SU-DHL-6 (cell line): Measurements from ENCODE around the gene CRTC2.

Source experiments
- CTCF ChIP-seq: fragments of 200-600 bp; sonication (generic); IDR thresholded peaks from one replicate; pipeline ENCODE4 v1.5.1; 2017; ENCODE audit warnings: antibody characterized with exemption, mild to moderate bottlenecking, low read length, moderate library complexity; ENCODE audit not compliant: insufficient read depth, poor library complexity, severe bottlenecking
- EZH2phosphoT487 ChIP-seq: fragments of 200-600 bp; sonication (generic), shearing (Covaris generic); conservative IDR thresholded peaks from 2 replicates; pipeline ENCODE4 v1.6.1; 2018; ENCODE audit warnings: mild to moderate bottlenecking, antibody characterized with exemption, low read length, moderate library complexity, mixed read lengths

- TF ChIP-seq EZH2phosphoT487 (no peak), CTCF (no peak)
Observed at GRCh38 chr1:153944827-153945117, 13.6 kb downstream of the CRTC2 start.
